HEK293T (cell line): ENCODE results near the gene UBE2E2.

ENCODE experiments used
- BHLHE40 ChIP-seq: fragments of 450-650 bp; IDR thresholded peaks from 2 replicates; pipeline ENCODE4 v1.6.1; 2016; ENCODE audit warnings: mild to moderate bottlenecking, moderate library complexity, borderline replicate concordance
- CTBP1 ChIP-seq: fragments of 450-650 bp; IDR thresholded peaks from 2 replicates; pipeline ENCODE4 v1.6.1; 2016; ENCODE audit warnings: borderline replicate concordance
- ELF4 ChIP-seq: fragments of 450-650 bp; IDR thresholded peaks from 2 replicates; pipeline ENCODE4 v1.6.1; 2017; ENCODE audit warnings: antibody characterized with exemption
- FOXA1 ChIP-seq: fragments of 450-650 bp; IDR thresholded peaks from 2 replicates; pipeline ENCODE4 v1.6.1; 2016; ENCODE audit warnings: mild to moderate bottlenecking
- FOXK2 ChIP-seq: fragments of 450-650 bp; IDR thresholded peaks from 2 replicates; pipeline ENCODE4 v1.6.1; 2016; ENCODE audit warnings: mild to moderate bottlenecking
- FOXM1 ChIP-seq: fragments of 450-650 bp; IDR thresholded peaks from 2 replicates; pipeline ENCODE4 v1.6.1; 2017; ENCODE audit warnings: mild to moderate bottlenecking, borderline replicate concordance
- HDGF ChIP-seq: fragments of 450-650 bp; IDR thresholded peaks from 2 replicates; pipeline ENCODE4 v1.6.1; 2017; ENCODE audit warnings: antibody characterized with exemption, borderline replicate concordance
- LEF1 ChIP-seq: fragments of 450-650 bp; IDR thresholded peaks from 2 replicates; pipeline ENCODE4 v1.6.1; 2017; ENCODE audit warnings: mild to moderate bottlenecking, borderline replicate concordance
- NFRKB ChIP-seq: fragments of 450-650 bp; IDR thresholded peaks from 2 replicates; pipeline ENCODE4 v1.6.1; 2016; ENCODE audit warnings: mild to moderate bottlenecking, moderate library complexity
- SP1 ChIP-seq: fragments of 450-650 bp; IDR thresholded peaks from 2 replicates; pipeline ENCODE4 v1.6.1; 2017
- SUZ12 ChIP-seq: fragments of 450-650 bp; IDR thresholded peaks from 2 replicates; pipeline ENCODE4 v1.6.1; 2016; ENCODE audit warnings: mild to moderate bottlenecking
- TARDBP ChIP-seq: fragments of 450-650 bp; IDR thresholded peaks from 2 replicates; pipeline ENCODE4 v1.6.1; 2016
- ZNF384 ChIP-seq: fragments of 450-650 bp; IDR thresholded peaks from 2 replicates; pipeline ENCODE4 v1.6.1; 2016
- TF ChIP-seq, protein P1 (sequence below): fragments of 450-650 bp; IDR thresholded peaks from 2 replicates; pipeline ENCODE4 v1.6.1; 2016

GRCh38 chr3:23232854-23233253 is 29.7 kb downstream of the UBE2E2 start:
- TF ChIP-seq FOXA1 (no peak), LEF1 (no peak), NFRKB (no peak), FOXK2 (no peak), ZNF384 (no peak), FOXM1 (no peak), SP1 (no peak), CTBP1 (no peak), ELF4 (no peak), TARDBP (no peak), BHLHE40 (no peak), HDGF (no peak), SUZ12 (no peak)
- TF ChIP-seq, protein P1, sequence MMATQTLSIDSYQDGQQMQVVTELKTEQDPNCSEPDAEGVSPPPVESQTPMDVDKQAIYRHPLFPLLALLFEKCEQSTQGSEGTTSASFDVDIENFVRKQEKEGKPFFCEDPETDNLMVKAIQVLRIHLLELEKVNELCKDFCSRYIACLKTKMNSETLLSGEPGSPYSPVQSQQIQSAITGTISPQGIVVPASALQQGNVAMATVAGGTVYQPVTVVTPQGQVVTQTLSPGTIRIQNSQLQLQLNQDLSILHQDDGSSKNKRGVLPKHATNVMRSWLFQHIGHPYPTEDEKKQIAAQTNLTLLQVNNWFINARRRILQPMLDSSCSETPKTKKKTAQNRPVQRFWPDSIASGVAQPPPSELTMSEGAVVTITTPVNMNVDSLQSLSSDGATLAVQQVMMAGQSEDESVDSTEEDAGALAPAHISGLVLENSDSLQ, result no peak
